ENCODE measurements around the gene LTB. TPM values are rescaled to one million over a fixed set of nuclear protein-coding genes. Genes with fewer than 3 reads are reported as not detected.

LTB gene
- total RNA-seq, 4 donors from 2014 or later = 0.57 to 1.5 TPM; not detected in 2

GRCh38 chr6:31579546-31580437 lies 2.4 kb downstream of the LTB start:
- Histone ChIP-seq H3K27ac (replicated peaks in 1 of 4) (peak overlapping the region in 1 of 4 donors; percentile 77), H3K4me1 (peaks cover 17 to 25% (median 22%) of the 10 kb centered on the region in 4 donors), H3K27me3 (no peaks in the 10 kb centered on the region), H3K9me3 (no peaks in the 10 kb centered on the region), H3K36me3 (no peaks in the 10 kb centered on the region), H3K4me3 (no peak overlapping the region)
- WGBS = 95% methylated on average over 8 of the region's 8 CpGs
- intact Hi-C loops (cut with DNase I) = loop anchor here (5.0 kb wide), 1 partner anchor 32 kb away; the partner anchor contains the start of genes ATP6V1G2 and NFKBIL1
- TF ChIP-seq POLR2AphosphoS5 (IDR thresholded peaks at IDR 0.05) (no peak), CTCF (IDR thresholded peaks at IDR 0.05) (no peak), POLR2A (IDR thresholded peaks at IDR 0.05; ENCODE audit: low read depth) (no peak), EP300 (IDR thresholded peaks at IDR 0.05) (no peak)
- no peak for DNase-seq (ENCODE audit: extremely low spot score)

DNA sequence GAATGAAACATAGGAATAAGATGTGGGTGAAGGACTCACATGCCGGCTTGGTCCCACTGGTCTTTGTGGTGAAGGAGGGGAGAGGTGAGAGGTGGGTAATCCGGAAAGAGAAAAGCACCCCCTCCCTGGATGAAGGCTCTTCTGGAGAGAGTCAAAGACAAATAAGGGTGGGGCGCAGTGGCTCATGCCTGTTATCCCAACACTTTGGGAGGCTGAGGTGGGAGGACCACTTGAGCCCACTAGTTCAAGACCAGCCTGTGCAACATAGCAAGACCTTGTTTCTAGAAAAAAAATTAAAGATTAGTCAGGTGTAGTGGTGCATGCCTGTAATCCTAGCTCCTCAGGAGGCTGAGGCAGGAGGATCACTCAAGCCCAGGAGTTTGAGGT lies 3.1 kb downstream of the LTB start:
- Histone ChIP-seq H3K36me3 (no peaks in the 10 kb centered on the region), H3K4me1 (peaks cover 17 to 25% (median 22%) of the 10 kb centered on the region in 4 donors), H3K4me3 (no peak overlapping the region), H3K27me3 (no peaks in the 10 kb centered on the region), H3K27ac (replicated peaks in 1 of 4) (no peak overlapping the region), H3K9me3 (no peaks in the 10 kb centered on the region)
- intact Hi-C loops (cut with DNase I) = no loop called here
- DNase-seq (ENCODE audit: extremely low spot score) = no peak
- 88% methylated on average over 3 of the region's 3 CpGs for WGBS
- no peak for TF ChIP-seq CTCF (IDR thresholded peaks at IDR 0.05)
- no peak for TF ChIP-seq POLR2A (IDR thresholded peaks at IDR 0.05; ENCODE audit: low read depth)
- TF ChIP-seq POLR2AphosphoS5 (IDR thresholded peaks at IDR 0.05) = no peak
- TF ChIP-seq EP300 (IDR thresholded peaks at IDR 0.05) = no peak

DNA sequence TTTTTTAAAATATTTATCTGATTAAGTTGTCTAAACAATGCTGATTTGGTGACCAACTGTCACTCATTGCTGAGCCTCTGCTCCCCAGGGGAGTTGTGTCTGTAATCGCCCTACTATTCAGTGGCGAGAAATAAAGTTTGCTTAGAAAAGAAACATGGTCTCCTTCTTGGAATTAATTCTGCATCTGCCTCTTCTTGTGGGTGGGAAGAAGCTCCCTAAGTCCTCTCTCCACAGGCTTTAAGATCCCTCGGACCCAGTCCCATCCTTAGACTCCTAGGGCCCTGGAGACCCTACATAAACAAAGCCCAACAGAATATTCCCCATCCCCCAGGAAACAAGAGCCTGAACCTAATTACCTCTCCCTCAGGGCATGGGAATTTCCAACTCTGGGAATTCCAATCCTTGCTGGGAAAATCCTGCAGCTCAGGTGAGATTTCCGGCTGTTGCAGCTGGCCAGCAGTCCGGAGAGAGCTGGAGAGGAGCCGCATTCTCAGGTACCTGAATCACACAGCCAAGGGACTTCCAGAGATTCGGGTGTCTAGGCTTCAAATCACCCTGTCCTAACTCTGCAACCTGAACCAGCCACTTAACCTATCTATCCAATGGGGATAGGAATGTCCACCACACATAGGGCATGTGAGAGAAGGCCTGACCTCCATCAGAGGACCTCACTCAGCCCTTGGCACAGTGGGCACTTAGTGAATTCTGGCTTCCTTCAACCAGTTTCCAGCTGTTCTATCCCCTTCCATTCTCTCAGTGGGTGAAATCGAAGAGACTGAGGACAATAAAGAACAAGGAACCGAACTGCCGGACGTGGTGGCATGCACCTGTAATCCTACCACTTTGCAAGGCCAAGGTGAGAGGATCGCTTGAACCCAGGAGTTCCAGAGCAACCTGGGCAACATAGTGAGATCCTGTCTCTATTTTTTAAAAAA lies 3.8 kb downstream of the LTB start:
- WGBS = 80% methylated on average over 11 of the region's 12 CpGs

DNA sequence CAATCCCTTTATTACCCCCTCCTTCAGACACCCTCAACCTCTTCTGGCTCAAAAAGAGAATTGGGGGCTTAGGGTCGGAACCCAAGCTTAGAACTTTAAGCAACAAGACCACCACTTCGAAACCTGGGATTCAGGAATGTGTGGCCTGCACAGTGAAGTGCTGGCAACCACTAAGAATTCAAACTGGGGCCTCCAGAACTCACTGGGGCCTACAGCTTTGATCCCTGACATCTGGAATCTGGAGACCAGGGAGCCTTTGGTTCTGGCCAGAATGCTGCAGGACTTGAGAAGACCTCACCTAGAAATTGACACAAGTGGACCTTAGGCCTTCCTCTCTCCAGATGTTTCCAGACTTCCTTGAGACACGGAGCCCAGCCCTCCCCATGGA lies 4.7 kb downstream of the LTB start:
- H3K4me3 ChIP-seq = no peak overlapping the region
- H3K9me3 ChIP-seq = no peaks in the 10 kb centered on the region
- WGBS = 92% methylated on average over 3 of the region's 3 CpGs
- H3K36me3 ChIP-seq = no peaks in the 10 kb centered on the region
- H3K27ac ChIP-seq (replicated peaks in 1 of 4) = no peak overlapping the region
- intact Hi-C loops (cut with DNase I) = no loop called here
- no peak for TF ChIP-seq EP300 (IDR thresholded peaks at IDR 0.05)
- no peak for TF ChIP-seq POLR2AphosphoS5 (IDR thresholded peaks at IDR 0.05)
- no peak for TF ChIP-seq CTCF (IDR thresholded peaks at IDR 0.05)
- no peak for TF ChIP-seq POLR2A (IDR thresholded peaks at IDR 0.05; ENCODE audit: low read depth)
- peaks cover 0 to 7% (median 0%) of the 10 kb centered on the region in 4 donors for H3K27me3 ChIP-seq
- DNase-seq (ENCODE audit: extremely low spot score) = no peak
- H3K4me1 ChIP-seq = peaks cover 17 to 24% (median 20%) of the 10 kb centered on the region in 4 donors

More for the DNA sequence above, 3.8 kb downstream of the LTB start:
- Histone ChIP-seq H3K36me3 (no peaks in the 10 kb centered on the region), H3K27ac (replicated peaks in 1 of 4) (no peak overlapping the region), H3K4me3 (no peak overlapping the region), H3K27me3 (no peaks in the 10 kb centered on the region), H3K9me3 (no peaks in the 10 kb centered on the region), H3K4me1 (peaks cover 17 to 25% (median 22%) of the 10 kb centered on the region in 4 donors)
- intact Hi-C loops (cut with DNase I) = no loop called here
- DNase-seq (ENCODE audit: extremely low spot score) = no peak
- TF ChIP-seq EP300 (IDR thresholded peaks at IDR 0.05) (no peak), POLR2AphosphoS5 (IDR thresholded peaks at IDR 0.05) (no peak), CTCF (IDR thresholded peaks at IDR 0.05) (no peak), POLR2A (IDR thresholded peaks at IDR 0.05; ENCODE audit: low read depth) (no peak)

All from esophagus muscularis mucosa (tissue), 4 donors.